NT2/D1 (cell line): Measurements from ENCODE around the gene GPR149.

Experiments used
- DNase-seq: peaks from one replicate; pipeline ENCODE4 v3.0.0-alpha.2; 2011; ENCODE audit warnings: low read depth, low spot score
- H3K27me3 ChIP-seq: 2 replicates; pipeline ENCODE4 v1.6.0; 2011; ENCODE audit warnings: mild to moderate bottlenecking; ENCODE audit not compliant: insufficient read length, insufficient read depth
- H3K36me3 ChIP-seq: 2 replicates; pipeline ENCODE4 v1.6.1; 2011; ENCODE audit warnings: mild to moderate bottlenecking, low read length, mixed read lengths; ENCODE audit not compliant: insufficient read depth, insufficient read length
- H3K4me1 ChIP-seq: 2 replicates; pipeline ENCODE4 v1.5.1; 2011; ENCODE audit not compliant: insufficient read depth, insufficient read length
- H3K4me3 ChIP-seq: 2 replicates; pipeline ENCODE4 v1.5.1; 2011; ENCODE audit warnings: low read depth; ENCODE audit not compliant: insufficient read length
- H3K9ac ChIP-seq: 2 replicates; pipeline ENCODE4 v1.6.0; 2011; ENCODE audit warnings: low read depth; ENCODE audit not compliant: insufficient read length
- H3K9me3 ChIP-seq: 2 replicates; pipeline ENCODE4 v1.5.1; 2011; ENCODE audit warnings: mild to moderate bottlenecking, low read length; ENCODE audit not compliant: insufficient read depth
- SUZ12 ChIP-seq: IDR thresholded peaks from 2 replicates; pipeline ENCODE4 v1.6.1; 2011; ENCODE audit not compliant: insufficient read length, insufficient read depth; ENCODE audit errors: extremely low read depth
- YY1 ChIP-seq: IDR thresholded peaks from 2 replicates; pipeline ENCODE4 v1.6.1; 2011; ENCODE audit not compliant: insufficient read length, insufficient read depth
- ZNF274 ChIP-seq: IDR thresholded peaks from 2 replicates; pipeline ENCODE4 v1.6.1; 2011; ENCODE audit warnings: mild to moderate bottlenecking, low read depth, low read length

The GPR149 gene

GRCh38 chr3:154338570-154338969, 91.4 kb downstream of the GPR149 start:
- H3K9ac ChIP-seq, result no peak overlapping the region
- no peak for DNase-seq
- no peaks in the 10 kb centered on the region for H3K4me1 ChIP-seq
- H3K27me3 ChIP-seq, result no peaks in the 10 kb centered on the region
- H3K9me3 ChIP-seq, result no peaks in the 10 kb centered on the region
- TF ChIP-seq ZNF274 (no peak), YY1 (no peak), SUZ12 (no peak)
- H3K36me3 ChIP-seq, result no peaks in the 10 kb centered on the region
- no peak overlapping the region for H3K4me3 ChIP-seq

GRCh38 chr3:154338008-154338407, 92.0 kb downstream of the GPR149 start:
- Histone ChIP-seq H3K4me1 (no peaks in the 10 kb centered on the region), H3K9ac (no peak overlapping the region), H3K9me3 (no peaks in the 10 kb centered on the region), H3K36me3 (no peaks in the 10 kb centered on the region), H3K4me3 (no peak overlapping the region), H3K27me3 (no peaks in the 10 kb centered on the region)
- no peak for DNase-seq
- no peak for TF ChIP-seq YY1
- no peak for TF ChIP-seq SUZ12
- no peak for TF ChIP-seq ZNF274

GRCh38 chr3:154334973-154335420, 95.0 kb downstream of the GPR149 start:
- H3K4me1 ChIP-seq, result no peaks in the 10 kb centered on the region
- TF ChIP-seq YY1 (no peak), ZNF274 (no peak), SUZ12 (no peak)
- H3K4me3 ChIP-seq, result no peak overlapping the region
- H3K9me3 ChIP-seq, result no peaks in the 10 kb centered on the region
- no peaks in the 10 kb centered on the region for H3K27me3 ChIP-seq
- no peaks in the 10 kb centered on the region for H3K36me3 ChIP-seq
- no peak overlapping the region for H3K9ac ChIP-seq
- no peak for DNase-seq

- Histone ChIP-seq H3K36me3 (no peaks in the 10 kb centered on the region), H3K27me3 (no peaks in the 10 kb centered on the region), H3K9ac (no peak overlapping the region), H3K4me1 (no peaks in the 10 kb centered on the region), H3K4me3 (no peak overlapping the region), H3K9me3 (no peaks in the 10 kb centered on the region)
- TF ChIP-seq YY1 (no peak), ZNF274 (no peak), SUZ12 (no peak)
- no peak for DNase-seq
These were observed 102.1 kb downstream of the GPR149 start for GRCh38 chr3:154327871-154328270.

- Histone ChIP-seq H3K4me3 (no peak overlapping the region), H3K27me3 (no peaks in the 10 kb centered on the region), H3K4me1 (no peaks in the 10 kb centered on the region), H3K9me3 (no peaks in the 10 kb centered on the region), H3K9ac (no peak overlapping the region), H3K36me3 (peaks cover 12% of the 10 kb centered on the region)
- no peak for DNase-seq
- no peak for TF ChIP-seq YY1
- TF ChIP-seq ZNF274, result no peak
- TF ChIP-seq SUZ12, result no peak
These were observed 105.1 kb downstream of the GPR149 start for GRCh38 chr3:154324919-154325318.

- H3K9me3 ChIP-seq, result no peaks in the 10 kb centered on the region
- TF ChIP-seq YY1 (peak; percentile 74), ZNF274 (no peak), SUZ12 (no peak)
- H3K4me1 ChIP-seq, result no peaks in the 10 kb centered on the region
These were observed 105.9 kb downstream of the GPR149 start, which contains the start of gene DHX36 for GRCh38 chr3:154323891-154324738. Gene DHX36 (minus strand): TSS chr3:154324487. CDS start chr3:154324416, 71 bp downstream.

GRCh38 chr3:154316974-154317767, 112.8 kb downstream of the GPR149 start:
- Histone ChIP-seq H3K4me1 (no peaks in the 10 kb centered on the region), H3K27me3 (no peaks in the 10 kb centered on the region), H3K9me3 (no peaks in the 10 kb centered on the region), H3K9ac (no peak overlapping the region), H3K4me3 (no peak overlapping the region), H3K36me3 (peaks cover 42% of the 10 kb centered on the region)
- DNase-seq, result no peak
- TF ChIP-seq YY1, result no peak
- no peak for TF ChIP-seq ZNF274
- no peak for TF ChIP-seq SUZ12

More at GRCh38 chr3:154323891-154324738, 105.9 kb downstream of the GPR149 start, which contains the start of gene DHX36:
- Histone ChIP-seq H3K9ac (peak within 1 kb of the TSS; percentile 91), H3K36me3 (peaks cover 12% of the 10 kb centered on the region), H3K27me3 (no peaks in the 10 kb centered on the region), H3K4me3 (peak within 1 kb of the TSS; percentile 94)
- DNase-seq, result peak; percentile 86
